H9 (cell line): ENCODE data around the gene C1orf141. TPM values are rescaled to one million over a fixed set of nuclear protein-coding genes. Genes with fewer than 3 reads are reported as not detected.

Experiments
- DNase-seq: peaks from one replicate; pipeline ENCODE4 v3.0.0-alpha.2; 2017
- H2AFZ ChIP-seq: one replicate; pipeline ENCODE4 v1.6.1; 2013; ENCODE audit warnings: mild to moderate bottlenecking, low read length, control low read depth, moderate library complexity
- H2AK5ac ChIP-seq: 2 replicates; pipeline ENCODE4 v1.6.1; 2013; ENCODE audit warnings: low read length, control low read depth, mixed read lengths; ENCODE audit not compliant: insufficient read length
- H2BK120ac ChIP-seq: one replicate; pipeline ENCODE4 v1.6.1; 2013; ENCODE audit warnings: low read depth, mild to moderate bottlenecking, low read length, control low read depth, inconsistent platforms; ENCODE audit not compliant: poor library complexity, severe bottlenecking
- H2BK12ac ChIP-seq: 2 replicates; pipeline ENCODE4 v1.6.1; 2013; ENCODE audit warnings: low read length, control low read depth, mixed read lengths, low read depth; ENCODE audit not compliant: insufficient read length
- H2BK15ac ChIP-seq: 2 replicates; pipeline ENCODE4 v1.6.1; 2013; ENCODE audit warnings: low read depth, low read length, control low read depth
- H2BK20ac ChIP-seq: one replicate; pipeline ENCODE4 v1.6.1; 2013; ENCODE audit warnings: low read depth, mild to moderate bottlenecking, low read length, control low read depth, inconsistent platforms; ENCODE audit not compliant: poor library complexity, severe bottlenecking
- H2BK5ac ChIP-seq: 2 replicates; pipeline ENCODE4 v1.6.1; 2013; ENCODE audit warnings: low read length, control low read depth, mixed read lengths; ENCODE audit not compliant: insufficient read length
- H3K14ac ChIP-seq: 2 replicates; pipeline ENCODE4 v1.6.1; 2013; ENCODE audit warnings: low read length, control low read depth; ENCODE audit not compliant: insufficient read depth
- H3K18ac ChIP-seq: 2 replicates; pipeline ENCODE4 v1.6.1; 2013; ENCODE audit warnings: low read depth, mild to moderate bottlenecking, mixed read lengths, low read length, control low read depth; ENCODE audit not compliant: insufficient read length
- H3K23ac ChIP-seq: 2 replicates; pipeline ENCODE4 v1.6.1; 2013; ENCODE audit warnings: low read length, control low read depth, mixed read lengths, low read depth; ENCODE audit not compliant: insufficient read length
- H3K23me2 ChIP-seq: 2 replicates; pipeline ENCODE4 v1.6.1; 2013; ENCODE audit warnings: low read depth, mild to moderate bottlenecking, mixed read lengths, low read length, control low read depth; ENCODE audit not compliant: insufficient read length, poor library complexity, severe bottlenecking
- H3K27ac ChIP-seq: 2 replicates; pipeline ENCODE4 v1.5.1; 2013; ENCODE audit warnings: low read length, control low read depth, mixed read lengths, low read depth; ENCODE audit not compliant: insufficient read length
- H3K27me3 ChIP-seq: 2 replicates; pipeline ENCODE4 v1.6.1; 2013; ENCODE audit warnings: low read length, control low read depth, inconsistent platforms; ENCODE audit not compliant: insufficient read depth
- H3K4ac ChIP-seq: 2 replicates; pipeline ENCODE4 v1.6.1; 2013; ENCODE audit warnings: low read depth, mild to moderate bottlenecking, control low read depth, inconsistent platforms, low read length, moderate library complexity
- H3K4me1 ChIP-seq: 2 replicates; pipeline ENCODE4 v1.6.1; 2013; ENCODE audit warnings: low read length, control low read depth, inconsistent platforms; ENCODE audit not compliant: insufficient read depth
- H3K4me2 ChIP-seq: 2 replicates; pipeline ENCODE4 v1.6.1; 2013; ENCODE audit warnings: low read length, control low read depth, mixed read lengths; ENCODE audit not compliant: insufficient read length, insufficient read depth
- H3K56ac ChIP-seq: 2 replicates; pipeline ENCODE4 v1.6.1; 2013; ENCODE audit warnings: low read depth, mild to moderate bottlenecking, mixed read lengths, low read length, control low read depth; ENCODE audit not compliant: insufficient read length
- H3K79me1 ChIP-seq: 2 replicates; pipeline ENCODE4 v1.6.1; 2013; ENCODE audit warnings: low read depth, mild to moderate bottlenecking, moderate library complexity, low read length, control low read depth, inconsistent platforms; ENCODE audit not compliant: insufficient read depth, poor library complexity, severe bottlenecking
- H3K79me2 ChIP-seq: 2 replicates; pipeline ENCODE4 v1.6.1; 2013; ENCODE audit warnings: low read length, control low read depth, inconsistent platforms; ENCODE audit not compliant: insufficient read depth
- H3K9ac ChIP-seq: 2 replicates; pipeline ENCODE4 v1.6.1; 2013; ENCODE audit warnings: low read length, control low read depth, mixed read lengths; ENCODE audit not compliant: insufficient read length; ENCODE audit errors: extremely low read depth
- H3K9me3 ChIP-seq: one replicate; pipeline ENCODE4 v1.6.1; 2013; ENCODE audit warnings: low read depth, low read length, inconsistent platforms; ENCODE audit not compliant: control insufficient read depth
- H3T11ph ChIP-seq: one replicate; pipeline ENCODE4 v1.6.1; 2013; ENCODE audit warnings: mild to moderate bottlenecking, low read length, control low read depth, inconsistent platforms
- H4K20me1 ChIP-seq: one replicate; pipeline ENCODE4 v1.6.1; 2013; ENCODE audit not compliant: control insufficient read depth, insufficient read length, insufficient read depth
- H4K5ac ChIP-seq: 2 replicates; pipeline ENCODE4 v1.6.1; 2013; ENCODE audit warnings: low read depth, mild to moderate bottlenecking, mixed read lengths, low read length, control low read depth; ENCODE audit not compliant: insufficient read length
- H4K8ac ChIP-seq: replicated peaks from 2 replicates; pipeline ENCODE4 v1.6.1; 2013; ENCODE audit warnings: low read length, control low read depth, mixed read lengths, low read depth; ENCODE audit not compliant: insufficient read length
- H4K91ac ChIP-seq: 2 replicates; pipeline ENCODE4 v1.6.1; 2013; ENCODE audit warnings: low read depth, mild to moderate bottlenecking, moderate library complexity, mixed read lengths, low read length, control low read depth; ENCODE audit not compliant: insufficient read length
- H3K27ac Mint-ChIP-seq, 3 experiments: 2 replicates in 2 of 3; 3 replicates in 1 of 3; pipeline ENCODE4 v1.8.0; 2020 to 2021; ENCODE audit warnings: mixed read lengths in 3 of 3, mild to moderate bottlenecking in 1 of 3, moderate library complexity in 1 of 3
- H3K27me3 Mint-ChIP-seq: 2 replicates; pipeline ENCODE4 v1.8.0; 2021; ENCODE audit warnings: low read depth, mild to moderate bottlenecking, moderate library complexity, mixed read lengths
- H3K36me3 Mint-ChIP-seq, 3 experiments: 2 replicates in 2 of 3; 3 replicates in 1 of 3; pipeline ENCODE4 v1.8.0; 2020 to 2021; ENCODE audit warnings: low read depth in 3 of 3, mixed read lengths in 3 of 3; ENCODE audit not compliant: insufficient read depth in 1 of 3
- H3K4me1 Mint-ChIP-seq, 2 experiments: 2 replicates each; pipeline ENCODE4 v1.8.0; 2020; ENCODE audit warnings: mixed read lengths in 2 of 2
- H3K4me3 Mint-ChIP-seq, 2 experiments: 2 replicates in 1 of 2; 3 replicates in 1 of 2; pipeline ENCODE4 v1.8.0; 2020 to 2021; ENCODE audit warnings: mild to moderate bottlenecking in 2 of 2, mixed read lengths in 2 of 2, moderate library complexity in 1 of 2
- H3K9me3 Mint-ChIP-seq, 2 experiments: 2 replicates in 1 of 2; 3 replicates in 1 of 2; pipeline ENCODE4 v1.8.0; 2020; ENCODE audit warnings: mild to moderate bottlenecking in 2 of 2, mixed read lengths in 2 of 2, moderate library complexity in 1 of 2
- CTCF ChIP-seq: fragments of 200-600 bp; sonication (generic); conservative IDR thresholded peaks from 3 replicates; pipeline ENCODE4 v1.8.0; 2021; ENCODE audit warnings: antibody characterized with exemption, mild to moderate bottlenecking
- WGBS: extraction: QIAGEN DNeasy Blood & Tissue Kit; methylation state at CpG from one replicate; pipeline ENCODE4 v1.1.7; 2013; ENCODE audit warnings: missing lambda C conversion rate, low lambda C conversion rate, mixed read lengths; ENCODE audit not compliant: insufficient read length; ENCODE audit errors: extremely low coverage; 5-methylcytosine and 5-hydroxymethylcytosine counted together
- total RNA-seq: library from RNA; stranded (reverse); gene quantifications from 2 replicates; pipeline ENCODE4 v1.2.1, GENCODE V29; 2021

The C1orf141 gene
- total RNA-seq, 1 experiment from 2014 or later = not detected

GRCh38 chr1:67103548-67103947 is 31.2 kb downstream of the C1orf141 start:
- Histone ChIP-seq H3K9me3 (no peaks in the 10 kb centered on the region), H4K91ac (no peak overlapping the region), H3K79me1 (no peaks in the 10 kb centered on the region), H4K8ac (no peak overlapping the region), H4K5ac (no peak overlapping the region), H3K27ac (no peak overlapping the region), H3K27me3 (no peaks in the 10 kb centered on the region), H3K4me1 (no peaks in the 10 kb centered on the region), H3K79me2 (no peaks in the 10 kb centered on the region), H3K9ac (no peak overlapping the region), H4K20me1 (no peaks in the 10 kb centered on the region), H3K23me2 (no peaks in the 10 kb centered on the region), H3K23ac (no peak overlapping the region), H3K56ac (no peak overlapping the region), H2BK15ac (no peak overlapping the region), H3K14ac (no peak overlapping the region), H3K18ac (no peak overlapping the region), H3K4ac (no peak overlapping the region), H3T11ph (no peak overlapping the region), H2BK12ac (no peak overlapping the region), H2AK5ac (no peak overlapping the region), H2BK5ac (no peak overlapping the region), H2AFZ (no peak overlapping the region), H3K4me2 (no peak overlapping the region), H2BK20ac (no peak overlapping the region), H2BK120ac (no peak overlapping the region)
- H3K4me1 Mint-ChIP-seq = no peaks in the 10 kb centered on the region
- H3K27ac Mint-ChIP-seq = no peak overlapping the region
- no peak overlapping the region for H3K4me3 Mint-ChIP-seq
- WGBS = no CpG with 5 or more reads among the region's 1 CpG
- no peaks in the 10 kb centered on the region for H3K36me3 Mint-ChIP-seq
- no peak for DNase-seq
- no peaks in the 10 kb centered on the region; a peak in 1 of 5 replicates for H3K9me3 Mint-ChIP-seq
- H3K27me3 Mint-ChIP-seq = no peaks in the 10 kb centered on the region; the same call in 1 of the 2 replicates
- TF ChIP-seq CTCF = no peak
